ENCODE data around the gene FAM227B.

DNA sequence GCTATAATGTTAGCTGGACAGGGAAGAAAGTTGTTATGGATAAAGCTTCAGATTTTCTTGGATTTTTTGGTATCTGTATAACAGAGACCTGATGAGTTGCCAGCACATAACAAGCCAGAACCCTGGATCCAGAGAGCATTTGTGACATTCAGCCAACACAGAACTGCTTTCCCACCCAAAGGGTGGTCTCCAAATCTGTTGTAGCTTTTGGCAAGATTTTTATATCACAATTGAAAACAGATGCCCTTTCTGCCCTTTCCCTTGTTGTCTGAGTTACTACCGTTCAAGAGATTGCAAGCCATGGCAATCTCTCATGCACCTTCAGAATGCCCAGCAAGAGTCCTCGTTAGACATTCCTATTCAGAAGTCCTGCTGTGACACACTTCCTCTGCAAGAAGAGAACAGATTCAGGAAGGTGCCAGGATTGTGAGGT is 305.2 kb downstream of the FAM227B start:
- TF ChIP-seq, protein P1, sequence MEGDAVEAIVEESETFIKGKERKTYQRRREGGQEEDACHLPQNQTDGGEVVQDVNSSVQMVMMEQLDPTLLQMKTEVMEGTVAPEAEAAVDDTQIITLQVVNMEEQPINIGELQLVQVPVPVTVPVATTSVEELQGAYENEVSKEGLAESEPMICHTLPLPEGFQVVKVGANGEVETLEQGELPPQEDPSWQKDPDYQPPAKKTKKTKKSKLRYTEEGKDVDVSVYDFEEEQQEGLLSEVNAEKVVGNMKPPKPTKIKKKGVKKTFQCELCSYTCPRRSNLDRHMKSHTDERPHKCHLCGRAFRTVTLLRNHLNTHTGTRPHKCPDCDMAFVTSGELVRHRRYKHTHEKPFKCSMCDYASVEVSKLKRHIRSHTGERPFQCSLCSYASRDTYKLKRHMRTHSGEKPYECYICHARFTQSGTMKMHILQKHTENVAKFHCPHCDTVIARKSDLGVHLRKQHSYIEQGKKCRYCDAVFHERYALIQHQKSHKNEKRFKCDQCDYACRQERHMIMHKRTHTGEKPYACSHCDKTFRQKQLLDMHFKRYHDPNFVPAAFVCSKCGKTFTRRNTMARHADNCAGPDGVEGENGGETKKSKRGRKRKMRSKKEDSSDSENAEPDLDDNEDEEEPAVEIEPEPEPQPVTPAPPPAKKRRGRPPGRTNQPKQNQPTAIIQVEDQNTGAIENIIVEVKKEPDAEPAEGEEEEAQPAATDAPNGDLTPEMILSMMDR (IDR thresholded peaks at IDR 0.05 in 8 of 11, conservative IDR thresholded peaks at IDR 0.05 in 3 of 11), result no peak
- no peak for TF ChIP-seq POLR2A (IDR thresholded peaks at IDR 0.05)

Data from spleen (tissue), 7 donors.